Bronchial epithelial cell (primary cell): ENCODE measurements around the gene PRAME. TPM values are rescaled to one million over a fixed set of nuclear protein-coding genes. Genes with fewer than 3 reads are reported as not detected.

Source experiments
- DNase-seq: peaks from one replicate; pipeline ENCODE4 v3.0.0-alpha.2; 2010; ENCODE audit warnings: low read depth
- FAIRE-seq: peaks from 2 replicates; lab custom pipeline; 2011; peaks lifted over from hg19 to GRCh38; lab: Jason Lieb, UNC
- H3K27me3 ChIP-seq: 2 replicates; pipeline ENCODE4 v1.5.1; 2011; ENCODE audit warnings: low read length; ENCODE audit not compliant: control insufficient read depth, insufficient read depth
- H3K36me3 ChIP-seq: 2 replicates; pipeline ENCODE4 v1.5.1; 2011; ENCODE audit warnings: low read length; ENCODE audit not compliant: control insufficient read depth, insufficient read depth
- H3K4me3 ChIP-seq: 2 replicates; pipeline ENCODE4 v1.5.1; 2011; ENCODE audit warnings: mild to moderate bottlenecking, low read depth, low read length, control low read depth
- CTCF ChIP-seq: IDR thresholded peaks from 2 replicates; pipeline ENCODE4 v1.5.1; 2011; ENCODE audit warnings: mild to moderate bottlenecking, moderate library complexity, low read length, control low read depth, inconsistent platforms; ENCODE audit not compliant: insufficient read depth, severe bottlenecking
- total RNA-seq: library from RNA; depleted of rRNA; stranded (reverse); fragments of >200 nt; gene quantifications from 2 replicates; pipeline ENCODE4 v1.2.1, GENCODE V29; 2014

Gene PRAME
- total RNA-seq, 1 donor from 2014 or later, result not detected

GRCh38 chr22:22576244-22576988 is 17.4 kb upstream of the PRAME start:
- peak; percentile 93 for TF ChIP-seq CTCF
- DNase-seq, result peak; percentile 17
- no peak for FAIRE-seq

GRCh38 chr22:22574361-22574760 is 15.3 kb upstream of the PRAME start:
- no peak overlapping the region for H3K4me3 ChIP-seq
- FAIRE-seq, result no peak
- no peaks in the 10 kb centered on the region for H3K27me3 ChIP-seq
- H3K36me3 ChIP-seq, result no peaks in the 10 kb centered on the region
- TF ChIP-seq CTCF, result no peak
- DNase-seq, result no peak

More at GRCh38 chr22:22576244-22576988, 17.4 kb upstream of the PRAME start:
- Histone ChIP-seq H3K4me3 (no peak overlapping the region), H3K27me3 (no peaks in the 10 kb centered on the region), H3K36me3 (no peaks in the 10 kb centered on the region)

GRCh38 chr22:22573047-22573889 is 14.2 kb upstream of the PRAME start:
- no peak for DNase-seq
- no peak for TF ChIP-seq CTCF
- Histone ChIP-seq H3K27me3 (no peaks in the 10 kb centered on the region), H3K36me3 (no peaks in the 10 kb centered on the region), H3K4me3 (no peak overlapping the region)
- peak; percentile 28 for FAIRE-seq

- FAIRE-seq (no peak), DNase-seq (no peak)
- H3K4me3 ChIP-seq, result no peak overlapping the region
- no peaks in the 10 kb centered on the region for H3K27me3 ChIP-seq
- no peak for TF ChIP-seq CTCF
- no peaks in the 10 kb centered on the region for H3K36me3 ChIP-seq
These were observed 12.8 kb upstream of the PRAME start for GRCh38 chr22:22571862-22572261.

- FAIRE-seq, result no peak
- DNase-seq, result no peak
- H3K36me3 ChIP-seq, result no peaks in the 10 kb centered on the region
- no peak overlapping the region for H3K4me3 ChIP-seq
- no peaks in the 10 kb centered on the region for H3K27me3 ChIP-seq
- no peak for TF ChIP-seq CTCF
These were observed 12.4 kb upstream of the PRAME start for GRCh38 chr22:22571429-22571828.
